GM12875 (cell line): Measurements from ENCODE around the gene HMGB1.

ENCODE experiments used
- H3K4me3 ChIP-seq: one replicate; pipeline ENCODE4 v1.5.1; 2011; ENCODE audit warnings: low read depth, low read length, control low read depth
- CTCF ChIP-seq: IDR thresholded peaks from 2 replicates; pipeline ENCODE4 v1.5.1; 2011; ENCODE audit warnings: low read depth, mild to moderate bottlenecking, control low read depth, inconsistent platforms, low read length, moderate library complexity, borderline replicate concordance; ENCODE audit not compliant: insufficient read depth

Gene HMGB1

GRCh38 chr13:30465593-30466357 is at the start of gene HMGB1:
HMGB1 (minus strand) TSS chr13:30465936; CDS start chr13:30463680, 2,256 bp downstream.
- H3K4me3 ChIP-seq, result peak within 1 kb of the TSS; percentile 83
- TF ChIP-seq CTCF, result no peak

- TF ChIP-seq CTCF, result no peak
These were observed 45.2 kb upstream of the HMGB1 start for GRCh38 chr13:30510811-30511371.

GRCh38 chr13:30510091-30510490 is 44.4 kb upstream of the HMGB1 start:
- H3K4me3 ChIP-seq, result no peak overlapping the region
- no peak for TF ChIP-seq CTCF

More at GRCh38 chr13:30510811-30511371, 45.2 kb upstream of the HMGB1 start:
- H3K4me3 ChIP-seq, result no peak overlapping the region

- H3K4me3 ChIP-seq, result no peak overlapping the region
- no peak for TF ChIP-seq CTCF
These were observed 43.7 kb upstream of the HMGB1 start for GRCh38 chr13:30509254-30510050.

- no peak for TF ChIP-seq CTCF
- no peak overlapping the region for H3K4me3 ChIP-seq
These were observed 38.3 kb upstream of the HMGB1 start for GRCh38 chr13:30504081-30504480.

GRCh38 chr13:30502237-30502636 is 36.5 kb upstream of the HMGB1 start:
- no peak for TF ChIP-seq CTCF
- H3K4me3 ChIP-seq, result no peak overlapping the region
